AG10803 (cell line): ENCODE measurements around the gene CAMK2G.
"Not testable (repeated sequence)": the region's sequence is repeated elsewhere in the genome, so short reads cannot be mapped to it uniquely, and the experiment has no call there.

Experiments used
- DNase-seq: peaks from one replicate; pipeline ENCODE4 v3.0.0; 2010; ENCODE audit warnings: low read depth
- H3K4me3 ChIP-seq: 2 replicates; pipeline ENCODE4 v1.5.1; 2011; ENCODE audit warnings: mild to moderate bottlenecking, low read length, control low read depth
- TF ChIP-seq, protein P1 (sequence below): conservative IDR thresholded peaks from 2 replicates; pipeline ENCODE4 v1.5.1; 2011; ENCODE audit warnings: mild to moderate bottlenecking, low read length, control low read depth, inconsistent platforms

CAMK2G gene

GRCh38 chr10:73874267-73875138 lies at the start of gene CAMK2G:
Gene CAMK2G, minus strand, starts transcription at chr10:73874555. Its CDS starts 94 bp downstream, at chr10:73874461.
- DNase-seq, result peak; percentile 84
- H3K4me3 ChIP-seq, result peak within 1 kb of the TSS; percentile 70
- TF ChIP-seq, protein P1, sequence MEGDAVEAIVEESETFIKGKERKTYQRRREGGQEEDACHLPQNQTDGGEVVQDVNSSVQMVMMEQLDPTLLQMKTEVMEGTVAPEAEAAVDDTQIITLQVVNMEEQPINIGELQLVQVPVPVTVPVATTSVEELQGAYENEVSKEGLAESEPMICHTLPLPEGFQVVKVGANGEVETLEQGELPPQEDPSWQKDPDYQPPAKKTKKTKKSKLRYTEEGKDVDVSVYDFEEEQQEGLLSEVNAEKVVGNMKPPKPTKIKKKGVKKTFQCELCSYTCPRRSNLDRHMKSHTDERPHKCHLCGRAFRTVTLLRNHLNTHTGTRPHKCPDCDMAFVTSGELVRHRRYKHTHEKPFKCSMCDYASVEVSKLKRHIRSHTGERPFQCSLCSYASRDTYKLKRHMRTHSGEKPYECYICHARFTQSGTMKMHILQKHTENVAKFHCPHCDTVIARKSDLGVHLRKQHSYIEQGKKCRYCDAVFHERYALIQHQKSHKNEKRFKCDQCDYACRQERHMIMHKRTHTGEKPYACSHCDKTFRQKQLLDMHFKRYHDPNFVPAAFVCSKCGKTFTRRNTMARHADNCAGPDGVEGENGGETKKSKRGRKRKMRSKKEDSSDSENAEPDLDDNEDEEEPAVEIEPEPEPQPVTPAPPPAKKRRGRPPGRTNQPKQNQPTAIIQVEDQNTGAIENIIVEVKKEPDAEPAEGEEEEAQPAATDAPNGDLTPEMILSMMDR, result no peak

GRCh38 chr10:73922864-73923133 lies 48.4 kb upstream of the CAMK2G start:
- DNase-seq, result no peak
- H3K4me3 ChIP-seq, result no peak overlapping the region
- TF ChIP-seq, protein P1, result no peak

- TF ChIP-seq, protein P1, result no peak
- DNase-seq, result no peak
- no peak overlapping the region for H3K4me3 ChIP-seq
Measured at GRCh38 chr10:73922007-73922863, 47.9 kb upstream of the CAMK2G start.

DNA sequence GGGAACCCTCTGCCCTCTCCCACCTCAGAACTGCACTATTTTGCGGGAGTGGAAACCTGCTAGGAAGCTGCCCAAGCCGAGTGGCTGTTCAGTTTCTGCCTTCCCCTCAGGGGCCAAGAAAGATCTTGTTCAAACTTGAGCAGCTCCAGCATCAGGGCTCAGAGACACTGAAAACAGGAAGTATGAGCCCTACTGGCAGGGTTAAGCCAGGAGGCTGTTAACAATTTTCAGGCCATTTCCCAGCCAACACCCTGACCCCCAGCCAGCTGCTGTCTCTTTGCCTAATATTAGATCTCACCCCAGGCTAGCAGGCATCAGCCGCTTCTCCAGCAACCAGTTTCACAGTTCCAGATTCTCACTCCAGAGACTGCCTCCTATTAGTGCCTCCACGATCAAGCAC lies 45.7 kb upstream of the CAMK2G start:
- DNase-seq, result peak; percentile 66
- H3K4me3 ChIP-seq, result no peak overlapping the region
- TF ChIP-seq, protein P1, result 0 out of 2 replicates have a peak, but pooled peaks have one; percentile 8

DNA sequence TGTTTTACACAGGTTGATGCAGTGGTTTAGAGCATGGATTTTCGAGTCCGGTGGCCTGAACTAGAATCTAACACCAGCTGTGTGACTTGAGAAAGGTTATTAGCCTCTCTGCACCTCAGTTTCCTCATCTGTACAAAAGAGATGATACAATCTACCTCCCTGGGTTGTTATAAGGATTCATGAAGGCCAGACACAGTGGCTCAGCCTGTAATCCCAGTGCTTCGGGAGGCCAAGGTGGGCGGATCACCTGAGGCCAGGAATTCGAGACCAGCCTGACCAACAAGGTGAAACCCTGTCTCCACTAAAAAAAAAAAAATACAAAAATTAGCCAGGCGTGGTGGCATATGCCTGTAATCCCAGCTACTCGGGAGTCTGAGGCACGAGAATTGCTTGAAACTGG lies 45.1 kb upstream of the CAMK2G start:
- not testable (repeated sequence) for DNase-seq, H3K4me3 ChIP-seq

- TF ChIP-seq, protein P1, result no peak
- no peak for DNase-seq
- H3K4me3 ChIP-seq, result no peak overlapping the region
Measured at GRCh38 chr10:73917566-73918305, 43.4 kb upstream of the CAMK2G start.
